ENCODE data around the gene C16orf90.

The C16orf90 gene

DNA sequence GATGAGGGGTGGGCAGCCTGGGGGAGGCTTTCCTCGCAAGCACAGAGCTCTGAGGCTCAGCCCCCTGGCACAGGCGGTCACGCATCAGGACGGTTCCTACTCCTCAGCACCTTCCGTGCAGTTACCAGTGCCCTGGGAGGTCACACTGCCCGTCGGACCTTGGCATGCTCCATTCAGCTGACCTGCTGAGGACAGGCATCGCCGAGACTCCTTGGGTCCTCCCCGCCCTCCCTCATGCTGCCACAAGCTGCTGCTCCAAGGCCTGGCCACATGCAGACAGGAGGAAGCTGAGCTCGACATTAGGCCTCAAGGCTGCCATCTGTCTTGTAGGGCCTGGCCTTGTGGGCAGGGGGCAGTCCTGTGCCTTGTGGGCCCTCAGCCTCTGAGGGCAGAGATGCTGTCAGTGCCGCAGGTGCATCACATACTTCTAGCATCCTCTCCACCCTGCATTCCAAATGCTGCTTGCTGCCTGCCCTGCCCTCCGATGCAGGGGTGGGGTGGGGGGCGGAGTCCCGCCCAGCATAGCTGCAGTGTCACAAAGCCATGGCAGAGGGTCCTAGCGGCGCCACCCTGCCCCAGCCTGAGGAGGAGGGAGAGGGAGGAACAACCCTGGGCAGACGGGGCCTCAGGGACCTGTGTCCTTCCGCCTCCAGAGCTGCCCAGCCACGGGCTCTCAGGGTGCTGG is 9.3 kb downstream of the C16orf90 start:
- TF ChIP-seq EZH2 (optimal IDR thresholded peaks at IDR 0.05; ENCODE audit: low read depth, low read length): no peak
- no peak for TF ChIP-seq CTCF (IDR thresholded peaks at IDR 0.05; ENCODE audit: low read length)
- no peak for TF ChIP-seq EZH2phosphoT487 (IDR thresholded peaks at IDR 0.05; ENCODE audit: low read length)
- Histone ChIP-seq H4K20me1 (ENCODE audit: insufficient read depth, low read length) (no peaks in the 10 kb centered on the region), H3K36me3 (replicated peaks; ENCODE audit: insufficient read depth, low read length) (0 out of 2 replicates have a peak, but pooled peaks cover 3% of the 10 kb centered on the region), H3K4me3 (ENCODE audit: low read length) (no peak overlapping the region), H3K9me2 (replicated peaks; ENCODE audit: insufficient read depth, low read length) (no peaks in the 10 kb centered on the region), H3K27ac (ENCODE audit: low read length) (no peak overlapping the region), H3K4me1 (ENCODE audit: low read length) (no peaks in the 10 kb centered on the region), H3K79me2 (ENCODE audit: low read length) (0 out of 2 replicates have a peak, but pooled peaks cover 2% of the 10 kb centered on the region), H3K4me2 (ENCODE audit: low read depth, low read length) (no peak overlapping the region), H3K9me3 (replicated peaks; ENCODE audit: insufficient read depth, low read length) (no peaks in the 10 kb centered on the region), H3F3A (ENCODE audit: insufficient read depth, low read length) (no peaks in the 10 kb centered on the region), H3K9ac (ENCODE audit: low read length) (no peak overlapping the region), H3K27me3 (replicated peaks; ENCODE audit: insufficient read depth, low read length) (no peaks in the 10 kb centered on the region), H2AFZ (ENCODE audit: low read length) (no peak overlapping the region)
- no peak for DNase-seq

- no peak for DNase-seq
- H3K9me2 ChIP-seq (replicated peaks; ENCODE audit: insufficient read depth, low read length): no peaks in the 10 kb centered on the region
- H3K79me2 ChIP-seq (ENCODE audit: low read length): 0 out of 2 replicates have a peak, but pooled peaks cover 4% of the 10 kb centered on the region
- H3F3A ChIP-seq (ENCODE audit: insufficient read depth, low read length): no peaks in the 10 kb centered on the region
- H3K4me3 ChIP-seq (ENCODE audit: low read length): no peak overlapping the region
- no peaks in the 10 kb centered on the region for H3K9me3 ChIP-seq (replicated peaks; ENCODE audit: insufficient read depth, low read length)
- no peaks in the 10 kb centered on the region for H4K20me1 ChIP-seq (ENCODE audit: insufficient read depth, low read length)
- no peak overlapping the region for H3K27ac ChIP-seq (ENCODE audit: low read length)
- H2AFZ ChIP-seq (ENCODE audit: low read length): no peak overlapping the region
- no peak overlapping the region for H3K4me2 ChIP-seq (ENCODE audit: low read depth, low read length)
- TF ChIP-seq EZH2phosphoT487 (IDR thresholded peaks at IDR 0.05; ENCODE audit: low read length) (no peak), EZH2 (optimal IDR thresholded peaks at IDR 0.05; ENCODE audit: low read depth, low read length) (no peak), CTCF (IDR thresholded peaks at IDR 0.05; ENCODE audit: low read length) (no peak)
- H3K36me3 ChIP-seq (replicated peaks; ENCODE audit: insufficient read depth, low read length): 0 out of 2 replicates have a peak, but pooled peaks cover 3% of the 10 kb centered on the region
- H3K27me3 ChIP-seq (replicated peaks; ENCODE audit: insufficient read depth, low read length): no peaks in the 10 kb centered on the region
- no peaks in the 10 kb centered on the region for H3K4me1 ChIP-seq (ENCODE audit: low read length)
- H3K9ac ChIP-seq (ENCODE audit: low read length): no peak overlapping the region
Measured at GRCh38 chr16:3485097-3485745, 10.1 kb downstream of the C16orf90 start.

DNA sequence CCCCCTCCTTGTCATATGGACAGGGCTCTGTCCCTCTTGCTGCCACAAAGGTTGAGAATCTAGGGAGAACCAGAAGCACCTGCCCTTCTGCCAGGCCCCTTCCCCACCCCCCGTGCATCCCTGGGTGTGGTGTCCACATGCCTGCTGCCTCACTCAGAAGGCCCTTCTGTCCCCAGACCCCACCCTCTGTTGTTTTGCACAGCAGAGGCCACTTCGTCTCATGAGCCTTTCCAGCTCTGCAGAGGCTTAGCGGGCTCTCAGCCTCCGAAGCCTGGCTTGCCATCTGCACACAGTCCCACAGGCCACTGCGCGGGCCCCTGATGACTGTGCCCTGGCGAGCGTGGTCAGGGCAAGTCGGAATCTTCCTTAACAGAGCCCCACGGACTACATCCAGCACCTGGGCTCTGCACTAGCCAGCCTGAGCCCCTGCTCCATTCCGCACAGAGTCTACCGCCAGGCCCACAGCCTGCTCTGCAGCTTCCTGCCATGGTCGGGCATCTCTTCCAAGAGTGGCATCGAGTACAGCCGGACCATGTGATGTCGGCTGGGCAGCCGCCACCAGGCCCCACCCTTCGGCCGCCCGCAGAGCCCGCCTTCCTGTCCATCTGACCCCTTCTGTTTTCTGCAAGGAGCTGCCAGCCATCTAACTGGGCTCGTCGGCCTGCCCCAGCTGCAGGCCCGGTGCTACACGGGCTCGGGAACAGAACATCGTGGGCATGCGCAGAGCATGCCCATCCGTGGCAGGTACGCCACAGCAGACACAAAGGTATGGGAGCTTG is 10.8 kb downstream of the C16orf90 start:
- H3K4me2 ChIP-seq (ENCODE audit: low read depth, low read length): no peak overlapping the region
- no peaks in the 10 kb centered on the region for H4K20me1 ChIP-seq (ENCODE audit: insufficient read depth, low read length)
- no peak overlapping the region for H2AFZ ChIP-seq (ENCODE audit: low read length)
- H3K79me2 ChIP-seq (ENCODE audit: low read length): 0 out of 2 replicates have a peak, but pooled peaks cover 4% of the 10 kb centered on the region
- H3K36me3 ChIP-seq (replicated peaks; ENCODE audit: insufficient read depth, low read length): 0 out of 2 replicates have a peak, but pooled peaks cover 3% of the 10 kb centered on the region
- no peaks in the 10 kb centered on the region for H3K4me1 ChIP-seq (ENCODE audit: low read length)
- H3K9me2 ChIP-seq (replicated peaks; ENCODE audit: insufficient read depth, low read length): no peaks in the 10 kb centered on the region
- H3K9ac ChIP-seq (ENCODE audit: low read length): no peak overlapping the region
- no peaks in the 10 kb centered on the region for H3K9me3 ChIP-seq (replicated peaks; ENCODE audit: insufficient read depth, low read length)
- H3K27me3 ChIP-seq (replicated peaks; ENCODE audit: insufficient read depth, low read length): no peaks in the 10 kb centered on the region
- TF ChIP-seq CTCF (IDR thresholded peaks at IDR 0.05; ENCODE audit: low read length): no peak
- TF ChIP-seq EZH2 (optimal IDR thresholded peaks at IDR 0.05; ENCODE audit: low read depth, low read length): no peak
- no peak overlapping the region for H3K27ac ChIP-seq (ENCODE audit: low read length)
- no peak overlapping the region for H3K4me3 ChIP-seq (ENCODE audit: low read length)
- H3F3A ChIP-seq (ENCODE audit: insufficient read depth, low read length): no peaks in the 10 kb centered on the region
- no peak for DNase-seq

Data from MM.1S (cell line).